Measurements from ENCODE around the gene DACH2.

DNA sequence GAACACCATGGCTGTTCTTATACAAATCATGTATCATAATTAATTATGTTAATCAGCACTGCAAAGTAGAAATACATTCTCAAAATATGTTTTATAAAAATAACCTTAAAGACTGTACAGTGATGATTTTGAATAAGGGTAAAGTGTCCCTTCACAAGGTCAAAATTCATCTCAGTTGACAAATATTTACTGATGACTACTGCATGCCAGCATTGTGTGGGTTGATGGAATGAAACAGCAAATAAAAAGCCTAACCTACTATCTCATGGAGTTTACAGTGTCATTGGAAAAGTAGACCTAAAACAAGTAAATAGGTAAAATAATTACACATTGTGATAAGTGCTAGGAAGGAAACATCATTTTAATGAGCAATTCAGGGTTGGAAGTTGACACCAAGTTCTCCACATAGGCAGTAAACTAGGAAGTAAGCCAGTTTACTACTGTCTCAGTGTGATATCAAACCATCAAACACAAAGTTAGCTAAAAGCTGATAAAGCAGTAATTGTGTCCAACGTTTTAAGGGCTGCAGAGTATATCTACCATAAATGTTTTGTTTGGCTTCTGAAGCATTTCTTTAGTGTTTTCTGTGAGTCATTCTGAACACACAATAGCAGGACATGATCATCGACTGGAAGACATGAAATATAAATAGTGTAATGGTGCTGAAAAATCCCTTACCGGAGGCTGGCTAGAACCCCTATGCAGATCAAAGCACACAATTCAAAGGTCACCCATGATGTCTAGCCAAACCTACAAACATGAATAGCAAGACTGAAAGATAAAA lies 221.8 kb downstream of the DACH2 start:
- TF ChIP-seq, protein P1, sequence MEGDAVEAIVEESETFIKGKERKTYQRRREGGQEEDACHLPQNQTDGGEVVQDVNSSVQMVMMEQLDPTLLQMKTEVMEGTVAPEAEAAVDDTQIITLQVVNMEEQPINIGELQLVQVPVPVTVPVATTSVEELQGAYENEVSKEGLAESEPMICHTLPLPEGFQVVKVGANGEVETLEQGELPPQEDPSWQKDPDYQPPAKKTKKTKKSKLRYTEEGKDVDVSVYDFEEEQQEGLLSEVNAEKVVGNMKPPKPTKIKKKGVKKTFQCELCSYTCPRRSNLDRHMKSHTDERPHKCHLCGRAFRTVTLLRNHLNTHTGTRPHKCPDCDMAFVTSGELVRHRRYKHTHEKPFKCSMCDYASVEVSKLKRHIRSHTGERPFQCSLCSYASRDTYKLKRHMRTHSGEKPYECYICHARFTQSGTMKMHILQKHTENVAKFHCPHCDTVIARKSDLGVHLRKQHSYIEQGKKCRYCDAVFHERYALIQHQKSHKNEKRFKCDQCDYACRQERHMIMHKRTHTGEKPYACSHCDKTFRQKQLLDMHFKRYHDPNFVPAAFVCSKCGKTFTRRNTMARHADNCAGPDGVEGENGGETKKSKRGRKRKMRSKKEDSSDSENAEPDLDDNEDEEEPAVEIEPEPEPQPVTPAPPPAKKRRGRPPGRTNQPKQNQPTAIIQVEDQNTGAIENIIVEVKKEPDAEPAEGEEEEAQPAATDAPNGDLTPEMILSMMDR (IDR thresholded peaks at IDR 0.05), result no peak
- no peak for TF ChIP-seq POLR2A (IDR thresholded peaks at IDR 0.05)

Measured in ovary (tissue), 3 donors.